HepG2 (cell line): ENCODE measurements around the gene GDAP1L1. TPM values are rescaled to one million over a fixed set of nuclear protein-coding genes. Genes with fewer than 3 reads are reported as not detected.

Experiments used
- CSRNP2 ChIP-seq: sonication (generic); formaldehyde crosslinking; conservative IDR thresholded peaks from 2 replicates; pipeline ENCODE4 v1.8.0; 2022; ENCODE audit warnings: low read depth, missing genetic modification reagents
- FOXA3 ChIP-seq: IDR thresholded peaks from 2 replicates; pipeline ENCODE4 v1.6.1; 2016; ENCODE audit warnings: missing genetic modification reagents, missing compliant biosample characterization
- GFI1 ChIP-seq: sonication (generic); formaldehyde crosslinking; IDR thresholded peaks from 2 replicates; pipeline ENCODE4 v1.5.0; 2020; ENCODE audit warnings: missing genetic modification reagents, mild to moderate bottlenecking, borderline replicate concordance
- HIVEP1 ChIP-seq: sonication (generic); formaldehyde crosslinking; IDR thresholded peaks from 2 replicates; pipeline ENCODE4 v1.4.0; 2020; ENCODE audit warnings: mild to moderate bottlenecking, missing genetic modification reagents
- HNF1A ChIP-seq, 2 experiments: sonication (generic) in 1 of 2; formaldehyde crosslinking in 1 of 2; IDR thresholded peaks; 2 replicates each; pipeline versions ENCODE4 v1.4.0 to v1.6.1; 2016 to 2020; ENCODE audit warnings: borderline replicate concordance in 1 of 2, low read depth in 1 of 2, mild to moderate bottlenecking in 1 of 2, missing genetic modification reagents in 1 of 2
- RXRB ChIP-seq: IDR thresholded peaks from 2 replicates; pipeline ENCODE4 v1.6.1; 2016; ENCODE audit warnings: borderline replicate concordance, missing genetic modification reagents, missing compliant biosample characterization
- TAF1 ChIP-seq: sonication (generic); formaldehyde crosslinking; IDR thresholded peaks from 2 replicates; pipeline ENCODE4 v1.4.0; 2020; ENCODE audit warnings: missing genetic modification reagents
- TOPORS ChIP-seq: sonication (generic); formaldehyde crosslinking; IDR thresholded peaks from 2 replicates; pipeline ENCODE4 v1.8.0; 2023; ENCODE audit warnings: mild to moderate bottlenecking, missing genetic modification reagents
- ZNF224 ChIP-seq: sonication (generic); formaldehyde crosslinking; IDR thresholded peaks from 2 replicates; pipeline ENCODE4 v1.5.0; 2020; ENCODE audit warnings: mild to moderate bottlenecking, missing genetic modification reagents
- ZNF280B ChIP-seq: sonication (generic); formaldehyde crosslinking; IDR thresholded peaks from 2 replicates; pipeline ENCODE4 v1.5.0; 2020; ENCODE audit warnings: missing genetic modification reagents, mild to moderate bottlenecking, borderline replicate concordance
- ZNF878 ChIP-seq: sonication (generic); formaldehyde crosslinking; IDR thresholded peaks from 2 replicates; pipeline ENCODE4 v1.8.1; 2023; ENCODE audit warnings: mild to moderate bottlenecking, missing genetic modification reagents, moderate library complexity
- ZSCAN12 ChIP-seq: sonication (generic); formaldehyde crosslinking; IDR thresholded peaks from 2 replicates; pipeline ENCODE4 v1.9.0; 2021; ENCODE audit warnings: mild to moderate bottlenecking, missing genetic modification reagents
- polyA plus RNA-seq, 8 experiments: library from polyadenylated mRNA; depleted of rRNA in 3 of 8; stranded (reverse) in 7 of 8; unstranded in 1 of 8; fragments of >200 nt; fragmentation: Illumina TruSeq in 4 of 8; extraction: Trizol in 4 of 8; gene quantifications; 2 replicates each; pipeline versions ENCODE4 v1.2.1 to v1.2.3, GENCODE V29; 2011 to 2016; ENCODE audit warnings: low read depth in 4 of 8, missing spikeins in 1 of 8, mixed read lengths in 1 of 8; ENCODE audit not compliant: insufficient read depth in 1 of 8
- total RNA-seq, 5 experiments: library from RNA; depleted of rRNA; stranded (reverse); fragments of >200 nt; fragmentation: Illumina TruSeq; extraction: Trizol; gene quantifications; 2 replicates each; pipeline ENCODE4 v1.2.3, GENCODE V29; 2016; ENCODE audit warnings: low read depth in 1 of 5
- TF ChIP-seq, protein P1 (sequence below): sonication (generic); formaldehyde crosslinking; IDR thresholded peaks from 2 replicates; pipeline ENCODE4 v1.8.1; 2023; ENCODE audit warnings: mild to moderate bottlenecking, missing genetic modification reagents
- TF ChIP-seq, protein P2 (sequence below): sonication (generic); formaldehyde crosslinking; conservative IDR thresholded peaks from 2 replicates; pipeline ENCODE4 v1.4.0; 2020; ENCODE audit warnings: missing genetic modification reagents
- TF ChIP-seq, protein P3 (sequence below): sonication (generic); formaldehyde crosslinking; IDR thresholded peaks from 2 replicates; pipeline ENCODE4 v1.4.0; 2020; ENCODE audit warnings: missing genetic modification reagents

The GDAP1L1 gene
- total and polyA plus RNA-seq, 2 of the 13 experiments (the other 11 are each of a cell fraction or from before 2014, with no cell fraction given) = 0.04 TPM; not detected in 1

DNA sequence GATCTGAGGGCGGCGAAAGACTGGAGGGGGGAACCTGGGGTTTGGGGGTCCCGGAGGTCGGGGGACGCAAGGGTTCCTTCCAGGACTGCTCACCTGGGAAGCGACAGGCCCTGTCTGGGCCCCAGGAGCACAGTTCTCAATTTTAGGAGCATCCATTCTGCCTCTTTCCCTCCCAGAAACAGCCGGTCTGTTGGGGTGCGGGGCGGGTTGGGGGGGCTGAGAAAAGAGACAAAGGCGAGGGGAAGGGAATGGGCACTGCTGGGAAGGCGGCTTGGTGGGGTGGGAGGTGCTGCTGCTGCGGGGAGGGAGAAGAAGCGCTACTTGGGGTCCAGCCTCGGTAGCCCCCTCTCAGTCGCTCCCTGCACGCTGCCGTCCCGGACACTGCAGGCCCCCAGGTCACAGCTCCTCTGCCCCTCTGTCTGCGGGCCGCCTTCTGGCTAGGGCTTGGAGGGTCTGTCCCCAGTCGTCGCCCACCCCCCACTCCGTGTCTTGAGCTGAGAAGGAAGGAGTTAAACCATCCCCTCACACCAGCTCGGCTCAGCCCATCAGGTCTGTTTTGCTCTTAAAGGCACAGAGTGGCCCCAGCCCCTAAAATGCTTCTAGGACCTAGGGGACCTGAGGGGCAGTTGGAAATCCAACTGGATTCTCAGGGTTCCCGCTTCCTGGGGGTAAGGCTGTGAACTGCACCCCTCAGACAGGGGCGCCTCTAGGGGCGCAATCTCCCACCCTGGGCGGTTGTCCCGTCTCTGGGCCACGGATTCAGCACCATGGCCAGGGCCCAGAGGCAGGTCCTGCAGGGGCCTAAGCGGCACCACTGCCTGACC, 690 bp downstream of the GDAP1L1 start (continued):
- TF ChIP-seq, protein P1, sequence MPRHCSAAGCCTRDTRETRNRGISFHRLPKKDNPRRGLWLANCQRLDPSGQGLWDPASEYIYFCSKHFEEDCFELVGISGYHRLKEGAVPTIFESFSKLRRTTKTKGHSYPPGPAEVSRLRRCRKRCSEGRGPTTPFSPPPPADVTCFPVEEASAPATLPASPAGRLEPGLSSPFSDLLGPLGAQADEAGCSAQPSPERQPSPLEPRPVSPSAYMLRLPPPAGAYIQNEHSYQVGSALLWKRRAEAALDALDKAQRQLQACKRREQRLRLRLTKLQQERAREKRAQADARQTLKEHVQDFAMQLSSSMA (CRISPR knock-in tag) = peak; percentile 86; the same call in 1 of the 2 replicates
- TF ChIP-seq GFI1 (CRISPR knock-in tag) (peak; percentile 77; the same call in 1 of the 2 replicates), TOPORS (CRISPR knock-in tag) (0 out of 2 replicates have a peak, but pooled peaks have one; percentile 48), TAF1 (peak; percentile 42; the same call in 1 of the 2 replicates), FOXA3 (CRISPR knock-in tag) (peak; percentile 74), RXRB (CRISPR knock-in tag) (peak; percentile 89), ZNF224 (CRISPR knock-in tag) (0 out of 2 replicates have a peak, but pooled peaks have one; percentile 90), HIVEP1 (CRISPR knock-in tag) (peak; percentile 85), HNF1A (IDR thresholded peaks at IDR 0.05; ENCODE audit: low read depth) (no peak), HNF1A (CRISPR knock-in tag; IDR thresholded peaks at IDR 0.05; ENCODE audit: borderline replicate concordance) (peak; percentile 71), CSRNP2 (CRISPR knock-in tag) (no peak), ZNF280B (CRISPR knock-in tag) (peak; percentile 98), ZNF878 (CRISPR knock-in tag) (peak; percentile 95), ZSCAN12 (CRISPR knock-in tag) (peak; percentile 99)
- TF ChIP-seq, protein P2, sequence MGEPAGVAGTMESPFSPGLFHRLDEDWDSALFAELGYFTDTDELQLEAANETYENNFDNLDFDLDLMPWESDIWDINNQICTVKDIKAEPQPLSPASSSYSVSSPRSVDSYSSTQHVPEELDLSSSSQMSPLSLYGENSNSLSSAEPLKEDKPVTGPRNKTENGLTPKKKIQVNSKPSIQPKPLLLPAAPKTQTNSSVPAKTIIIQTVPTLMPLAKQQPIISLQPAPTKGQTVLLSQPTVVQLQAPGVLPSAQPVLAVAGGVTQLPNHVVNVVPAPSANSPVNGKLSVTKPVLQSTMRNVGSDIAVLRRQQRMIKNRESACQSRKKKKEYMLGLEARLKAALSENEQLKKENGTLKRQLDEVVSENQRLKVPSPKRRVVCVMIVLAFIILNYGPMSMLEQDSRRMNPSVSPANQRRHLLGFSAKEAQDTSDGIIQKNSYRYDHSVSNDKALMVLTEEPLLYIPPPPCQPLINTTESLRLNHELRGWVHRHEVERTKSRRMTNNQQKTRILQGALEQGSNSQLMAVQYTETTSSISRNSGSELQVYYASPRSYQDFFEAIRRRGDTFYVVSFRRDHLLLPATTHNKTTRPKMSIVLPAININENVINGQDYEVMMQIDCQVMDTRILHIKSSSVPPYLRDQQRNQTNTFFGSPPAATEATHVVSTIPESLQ = peak; percentile 99; the same call in 1 of the 2 replicates
- TF ChIP-seq, protein P3, sequence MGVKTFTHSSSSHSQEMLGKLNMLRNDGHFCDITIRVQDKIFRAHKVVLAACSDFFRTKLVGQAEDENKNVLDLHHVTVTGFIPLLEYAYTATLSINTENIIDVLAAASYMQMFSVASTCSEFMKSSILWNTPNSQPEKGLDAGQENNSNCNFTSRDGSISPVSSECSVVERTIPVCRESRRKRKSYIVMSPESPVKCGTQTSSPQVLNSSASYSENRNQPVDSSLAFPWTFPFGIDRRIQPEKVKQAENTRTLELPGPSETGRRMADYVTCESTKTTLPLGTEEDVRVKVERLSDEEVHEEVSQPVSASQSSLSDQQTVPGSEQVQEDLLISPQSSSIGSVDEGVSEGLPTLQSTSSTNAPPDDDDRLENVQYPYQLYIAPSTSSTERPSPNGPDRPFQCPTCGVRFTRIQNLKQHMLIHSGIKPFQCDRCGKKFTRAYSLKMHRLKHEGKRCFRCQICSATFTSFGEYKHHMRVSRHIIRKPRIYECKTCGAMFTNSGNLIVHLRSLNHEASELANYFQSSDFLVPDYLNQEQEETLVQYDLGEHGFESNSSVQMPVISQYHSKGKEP (CRISPR knock-in tag) = peak; percentile 99
